ENCODE data around the gene MTA3.

GRCh38 chr2:42757981-42758740, 189.7 kb downstream of the MTA3 start:
- no peak for TF ChIP-seq GATA2 (IDR thresholded peaks at IDR 0.05; ENCODE audit: low read depth, low read length)
- no peak for TF ChIP-seq GATA3 (IDR thresholded peaks at IDR 0.05; ENCODE audit: low read depth, low read length)
